Activated T-cell treated with anti-CD3 and anti-CD28 coated beads, Interleukin-2, amount 50 U/mL, for 24 hours (primary cell): ENCODE results near the gene CNKSR3.

Source experiments
- DNase-seq: peaks from one replicate; pipeline ENCODE4 v3.0.0-alpha.2; 2020
- H3K27ac Mint-ChIP-seq: 2 replicates; pipeline ENCODE4 v1.8.0; 2020; ENCODE audit warnings: mild to moderate bottlenecking, mixed read lengths
- H3K27me3 Mint-ChIP-seq: 2 replicates; pipeline ENCODE4 v1.8.0; 2020; ENCODE audit warnings: mixed read lengths
- H3K36me3 Mint-ChIP-seq: 2 replicates; pipeline ENCODE4 v1.8.0; 2020; ENCODE audit warnings: low read depth, mixed read lengths
- H3K4me1 Mint-ChIP-seq: 2 replicates; pipeline ENCODE4 v1.8.0; 2020; ENCODE audit warnings: low read depth, mixed read lengths
- H3K4me3 Mint-ChIP-seq: 2 replicates; pipeline ENCODE4 v1.8.0; 2020; ENCODE audit warnings: mild to moderate bottlenecking, moderate library complexity, mixed read lengths
- H3K9me3 Mint-ChIP-seq: 2 replicates; pipeline ENCODE4 v1.8.0; 2020; ENCODE audit warnings: mixed read lengths

CNKSR3 gene

DNA sequence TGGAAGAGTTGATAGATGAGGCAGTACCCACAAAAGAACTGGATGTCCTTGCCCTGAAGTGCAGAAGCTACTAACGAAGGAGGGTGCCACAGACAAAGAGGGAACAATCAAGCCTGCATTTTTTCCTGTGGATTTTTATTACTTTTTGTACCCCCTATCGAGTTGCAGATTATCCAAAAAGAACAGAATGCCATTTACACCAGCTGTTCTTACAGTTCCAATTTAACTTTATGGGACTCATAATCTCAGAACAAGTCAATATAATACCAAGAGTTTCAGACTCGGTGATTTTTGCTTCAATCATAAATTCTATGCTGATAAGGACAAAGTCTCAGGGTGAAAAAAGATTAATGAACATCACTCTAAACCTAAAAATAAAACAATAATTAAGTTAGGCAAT is 4.0 kb upstream of the CNKSR3 start:
- Mint-ChIP-seq H3K27ac (no peak overlapping the region), H3K36me3 (no peaks in the 10 kb centered on the region), H3K9me3 (no peaks in the 10 kb centered on the region), H3K27me3 (peaks cover 52% of the 10 kb centered on the region), H3K4me1 (peaks cover 9% of the 10 kb centered on the region), H3K4me3 (no peak overlapping the region)
- no peak for DNase-seq

DNA sequence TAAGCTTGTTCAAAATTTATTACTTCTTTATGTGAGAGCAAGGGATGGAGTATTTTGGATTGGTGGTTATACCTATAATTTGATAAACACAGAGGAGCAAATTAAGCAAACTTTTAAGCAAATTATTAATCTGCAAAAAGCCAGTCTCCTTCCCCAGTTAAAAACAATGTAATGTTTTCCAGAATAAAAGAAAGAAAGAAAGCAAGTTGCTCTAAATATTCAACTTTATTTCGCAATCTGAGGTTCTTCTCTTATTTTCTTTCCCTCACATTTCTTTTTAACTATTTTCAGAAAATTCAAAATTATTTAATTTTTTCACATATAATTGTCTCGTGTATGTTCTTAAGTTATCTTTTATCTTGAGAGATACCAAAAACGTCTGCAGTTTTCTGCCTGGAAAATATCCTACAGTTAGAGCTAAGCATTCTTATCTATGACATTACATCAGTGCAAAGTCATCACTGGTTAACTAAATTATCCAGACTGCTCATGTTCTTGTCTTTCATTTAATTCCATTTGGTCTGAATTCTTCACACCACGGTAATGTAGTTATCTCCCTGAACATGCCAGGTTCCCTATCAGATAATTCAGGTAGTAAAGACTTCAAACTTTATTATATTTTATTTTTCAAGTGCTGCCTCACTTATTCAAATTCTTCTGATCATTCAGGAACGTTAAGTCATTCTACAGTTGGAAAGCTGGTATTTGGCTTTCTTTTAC is 3.3 kb upstream of the CNKSR3 start:
- Mint-ChIP-seq H3K27me3 (peaks cover 59% of the 10 kb centered on the region), H3K4me3 (no peak overlapping the region), H3K27ac (no peak overlapping the region), H3K9me3 (no peaks in the 10 kb centered on the region), H3K4me1 (peaks cover 14% of the 10 kb centered on the region), H3K36me3 (no peaks in the 10 kb centered on the region)
- no peak for DNase-seq

DNA sequence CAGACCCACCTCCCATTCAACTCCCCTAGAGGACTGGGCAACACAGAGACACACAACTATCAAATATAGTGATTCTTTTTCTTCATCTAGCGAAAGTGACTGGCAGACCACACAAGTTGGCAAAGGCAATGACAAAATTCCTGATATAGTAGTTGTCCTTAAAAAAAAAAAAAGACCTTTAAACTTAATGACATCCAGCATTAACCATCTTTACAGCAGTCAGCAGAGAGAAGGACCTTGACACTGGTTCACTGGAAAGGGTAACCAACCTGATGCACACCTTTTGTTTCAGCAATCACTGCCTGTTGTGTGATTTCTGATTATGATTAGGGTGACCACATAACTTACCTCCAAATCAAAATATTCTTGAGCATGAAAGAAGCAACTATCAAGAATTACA is 1.7 kb upstream of the CNKSR3 start:
- H3K36me3 Mint-ChIP-seq: no peaks in the 10 kb centered on the region
- no peak overlapping the region for H3K4me3 Mint-ChIP-seq
- no peak overlapping the region for H3K27ac Mint-ChIP-seq
- DNase-seq: no peak
- H3K4me1 Mint-ChIP-seq: peaks cover 16% of the 10 kb centered on the region
- peaks cover 73% of the 10 kb centered on the region for H3K27me3 Mint-ChIP-seq
- H3K9me3 Mint-ChIP-seq: no peaks in the 10 kb centered on the region

DNA sequence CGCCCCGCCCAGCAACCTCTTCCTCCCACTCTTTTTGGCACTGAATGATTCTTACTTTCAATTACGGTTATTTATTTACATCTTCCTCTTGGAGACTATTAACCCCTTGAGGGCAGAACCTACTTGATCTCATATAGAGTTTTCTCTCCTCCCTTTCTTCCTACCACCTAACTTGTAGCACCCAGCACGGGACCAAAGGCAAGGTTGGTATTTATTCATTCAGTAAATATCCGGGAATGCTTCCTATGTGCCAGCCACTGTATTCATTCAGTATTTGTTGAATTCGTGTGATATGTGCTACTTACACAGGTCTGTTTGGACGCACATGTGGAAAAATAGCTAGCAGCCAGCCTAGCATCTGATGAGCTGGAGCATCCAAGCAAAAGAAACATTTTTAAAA is 1.3 kb upstream of the CNKSR3 start:
- no peak for DNase-seq
- peak overlapping the region; percentile 13 for H3K4me3 Mint-ChIP-seq
- peaks cover 16% of the 10 kb centered on the region for H3K4me1 Mint-ChIP-seq
- H3K36me3 Mint-ChIP-seq: no peaks in the 10 kb centered on the region
- peaks cover 77% of the 10 kb centered on the region for H3K27me3 Mint-ChIP-seq
- H3K9me3 Mint-ChIP-seq: no peaks in the 10 kb centered on the region
- no peak overlapping the region for H3K27ac Mint-ChIP-seq

DNA sequence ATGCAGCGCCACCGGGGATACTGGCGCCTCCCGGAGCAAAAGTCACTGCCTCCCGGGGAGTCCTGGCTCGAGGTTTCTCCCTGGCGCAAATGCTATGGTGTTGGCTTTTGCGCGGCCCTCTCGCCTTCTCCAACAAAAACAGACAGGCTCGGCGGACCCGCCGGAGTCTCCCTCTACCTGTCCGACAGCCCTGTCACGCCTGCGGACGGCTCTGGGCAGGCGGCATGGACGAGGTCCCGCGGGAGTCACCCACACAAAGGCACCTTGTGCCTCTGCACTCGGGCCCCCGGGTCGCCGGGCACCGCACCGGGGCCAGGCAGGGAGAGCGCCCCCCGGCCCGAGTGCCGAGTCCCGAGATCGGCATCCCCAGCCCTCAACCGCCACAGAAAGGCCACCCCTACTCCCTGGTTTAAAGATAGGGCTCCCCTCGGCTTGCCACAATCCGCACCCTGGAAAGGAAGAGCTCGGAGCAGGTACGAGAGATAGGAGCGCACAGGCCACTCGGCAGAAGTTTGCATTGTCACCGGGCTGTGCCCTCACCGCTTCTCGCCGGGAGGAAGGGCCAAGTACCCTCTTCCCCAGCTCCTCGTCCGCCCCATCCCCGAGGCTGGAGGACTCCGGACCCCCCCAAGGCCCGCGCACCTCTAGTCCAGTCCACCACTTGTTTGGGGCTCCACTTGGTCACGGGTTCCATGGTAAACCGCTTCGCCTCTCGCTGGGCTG is 903 bp downstream of the CNKSR3 start:
- Mint-ChIP-seq H3K27ac (no peak overlapping the region), H3K4me3 (peak overlapping the region; percentile 75), H3K27me3 (peaks cover 67% of the 10 kb centered on the region), H3K4me1 (peaks cover 16% of the 10 kb centered on the region), H3K36me3 (no peaks in the 10 kb centered on the region), H3K9me3 (no peaks in the 10 kb centered on the region)
- DNase-seq: peak; percentile 53

DNA sequence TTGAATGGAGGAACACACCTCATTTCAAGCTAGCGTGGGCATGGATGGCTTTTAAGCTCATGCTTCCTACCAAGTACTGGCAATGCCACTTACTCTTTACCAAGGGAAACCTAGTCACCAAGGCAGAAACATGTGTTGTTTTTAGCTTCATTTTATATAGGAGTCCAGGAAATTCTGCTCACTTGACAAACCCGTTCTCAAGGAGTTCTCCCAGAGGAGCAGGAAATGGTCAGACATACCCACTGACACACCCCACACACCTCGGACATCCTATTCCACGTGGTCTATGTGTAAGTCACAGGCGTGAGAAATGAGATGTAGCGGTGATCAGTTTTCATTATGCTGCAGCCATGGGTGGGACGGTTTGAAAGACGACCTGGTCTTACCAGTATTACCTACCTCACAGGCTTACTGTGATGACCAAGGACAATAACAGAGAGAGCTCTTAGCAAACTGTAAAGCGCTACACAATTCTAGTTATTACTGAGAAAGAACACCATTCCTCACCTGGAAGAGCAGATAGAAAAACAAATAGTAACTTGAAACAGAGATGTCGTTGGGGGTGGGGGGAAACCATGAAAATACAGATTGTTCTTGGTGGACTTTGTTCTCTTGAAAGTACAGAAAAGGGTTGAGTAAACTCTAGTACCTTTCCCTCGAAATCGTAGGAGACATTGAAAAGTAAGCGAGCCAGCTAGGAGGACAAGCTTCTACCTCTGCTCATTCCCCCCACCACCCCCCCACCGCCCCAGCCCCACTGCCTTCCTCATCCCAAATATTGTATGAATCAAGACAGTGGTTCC is 1.7 kb downstream of the CNKSR3 start:
- no peak overlapping the region for H3K27ac Mint-ChIP-seq
- H3K4me3 Mint-ChIP-seq: no peak overlapping the region
- no peak for DNase-seq
- H3K27me3 Mint-ChIP-seq: peaks cover 62% of the 10 kb centered on the region
- H3K36me3 Mint-ChIP-seq: no peaks in the 10 kb centered on the region
- peaks cover 16% of the 10 kb centered on the region for H3K4me1 Mint-ChIP-seq
- H3K9me3 Mint-ChIP-seq: no peaks in the 10 kb centered on the region

DNA sequence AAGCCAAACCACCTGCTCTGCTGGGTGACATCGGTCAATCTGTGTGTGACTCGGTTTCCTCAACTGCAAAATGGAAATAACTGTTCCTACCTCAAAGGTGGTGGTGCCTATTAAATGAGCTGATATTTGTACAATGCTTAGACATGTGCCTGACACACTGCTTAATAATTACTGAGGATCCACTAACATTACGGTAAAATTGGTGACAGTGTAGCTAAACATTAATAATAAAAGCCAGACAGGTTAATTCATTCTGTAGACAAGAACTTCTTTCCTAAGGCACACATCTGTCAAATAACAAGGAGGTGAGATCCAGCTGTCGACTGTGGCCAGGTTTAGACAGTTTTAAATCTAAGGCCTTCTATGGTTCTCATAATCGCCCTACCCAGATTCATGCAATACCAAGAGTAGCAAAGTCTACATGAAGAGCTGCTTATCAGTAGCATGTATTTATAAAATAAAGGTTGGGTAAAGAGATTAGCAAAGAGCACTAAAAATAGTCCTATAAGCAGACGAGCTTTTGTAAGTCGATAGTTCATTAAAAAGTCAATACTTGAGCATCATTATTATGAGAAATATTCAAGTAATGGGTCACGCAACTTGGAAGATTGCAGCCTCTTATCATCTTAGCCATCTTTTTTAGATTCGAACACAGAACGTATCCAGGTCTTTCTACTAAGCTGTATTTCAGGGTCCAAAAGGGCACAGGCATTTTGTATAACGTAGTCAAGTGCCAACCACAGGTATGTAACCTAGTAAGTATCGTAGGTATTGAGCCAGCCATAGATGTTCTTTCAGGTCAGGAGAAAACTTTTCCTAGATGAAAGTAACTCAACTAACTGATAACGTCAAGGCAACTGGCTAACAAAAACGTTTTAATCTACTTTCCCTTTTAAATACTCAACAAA is 3.2 kb downstream of the CNKSR3 start:
- peaks cover 58% of the 10 kb centered on the region for H3K27me3 Mint-ChIP-seq
- no peaks in the 10 kb centered on the region for H3K36me3 Mint-ChIP-seq
- no peak overlapping the region for H3K27ac Mint-ChIP-seq
- no peaks in the 10 kb centered on the region for H3K9me3 Mint-ChIP-seq
- DNase-seq: no peak
- peaks cover 16% of the 10 kb centered on the region for H3K4me1 Mint-ChIP-seq
- H3K4me3 Mint-ChIP-seq: no peak overlapping the region

DNA sequence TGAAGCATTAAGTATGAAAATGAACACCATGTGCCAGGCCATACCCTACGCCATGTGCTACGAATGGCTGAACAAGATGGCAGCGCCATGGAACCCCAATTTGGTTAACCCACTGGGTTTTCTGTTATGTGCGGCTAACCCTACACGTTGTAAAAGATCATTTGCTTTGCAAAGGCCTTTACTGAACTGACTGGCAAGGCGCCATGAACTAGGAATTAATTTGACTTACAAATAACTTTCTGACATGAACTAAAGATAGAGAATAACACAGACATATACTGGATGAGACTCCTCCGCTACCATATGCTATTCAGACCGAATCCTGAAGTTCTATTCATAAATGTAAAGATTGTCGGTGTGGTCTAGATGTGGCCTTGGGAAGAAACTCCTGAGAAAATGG is 3.9 kb downstream of the CNKSR3 start:
- H3K4me3 Mint-ChIP-seq: no peak overlapping the region
- peaks cover 52% of the 10 kb centered on the region for H3K27me3 Mint-ChIP-seq
- H3K4me1 Mint-ChIP-seq: peaks cover 13% of the 10 kb centered on the region
- no peak overlapping the region for H3K27ac Mint-ChIP-seq
- no peaks in the 10 kb centered on the region for H3K9me3 Mint-ChIP-seq
- no peak for DNase-seq
- H3K36me3 Mint-ChIP-seq: no peaks in the 10 kb centered on the region

DNA sequence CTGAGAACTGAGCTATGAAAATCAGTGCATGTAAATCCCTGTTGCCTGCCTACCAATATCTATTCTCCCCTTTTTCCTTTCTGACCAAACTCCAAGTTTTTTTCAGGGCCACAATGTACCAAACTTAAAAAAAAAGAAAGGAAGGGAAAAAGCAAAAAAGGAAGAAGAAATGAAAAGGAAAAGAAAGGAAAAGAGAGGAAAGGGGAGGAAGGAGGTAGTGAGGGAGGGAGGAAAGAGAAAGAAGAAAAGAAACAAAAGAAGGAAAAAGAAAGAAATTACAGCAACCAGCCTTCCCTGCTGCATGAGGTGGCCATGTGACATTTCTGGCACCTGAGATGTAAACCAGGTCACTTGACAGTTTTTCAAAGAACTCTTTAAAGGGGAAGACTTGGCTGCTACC is 4.4 kb downstream of the CNKSR3 start:
- Mint-ChIP-seq H3K27me3 (peaks cover 54% of the 10 kb centered on the region), H3K9me3 (no peaks in the 10 kb centered on the region), H3K4me3 (no peak overlapping the region), H3K27ac (no peak overlapping the region), H3K36me3 (no peaks in the 10 kb centered on the region), H3K4me1 (peaks cover 13% of the 10 kb centered on the region)
- DNase-seq: no peak

DNA sequence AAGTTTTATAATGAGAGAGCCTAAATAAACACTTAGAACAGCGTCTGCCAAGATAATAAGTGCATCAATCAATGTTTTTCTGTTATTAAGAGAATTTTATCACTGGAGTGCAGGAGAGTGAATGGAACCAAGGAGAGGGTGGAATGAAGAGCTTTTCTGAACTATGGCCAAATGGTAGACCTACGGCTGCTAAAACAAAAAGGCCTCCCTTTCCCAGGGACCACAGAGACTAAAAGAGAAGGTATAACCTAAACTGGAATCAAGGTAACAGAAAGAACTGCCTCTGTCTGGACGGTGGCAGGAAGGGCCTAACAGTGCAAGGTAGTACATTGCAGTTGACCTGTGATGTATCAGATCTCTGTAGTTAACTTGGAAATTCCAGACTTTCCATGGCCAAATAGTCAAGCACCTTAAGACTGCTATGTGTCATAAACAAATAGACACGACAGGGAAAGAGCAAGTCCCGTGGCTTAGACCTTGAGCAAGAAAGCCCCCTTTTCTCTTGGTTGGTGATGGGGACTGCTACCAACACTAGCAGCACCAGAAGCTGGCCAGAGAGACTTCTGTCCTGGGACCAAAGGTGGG is 5.5 kb downstream of the CNKSR3 start:
- Mint-ChIP-seq H3K9me3 (no peaks in the 10 kb centered on the region), H3K27me3 (peaks cover 47% of the 10 kb centered on the region), H3K4me1 (peaks cover 10% of the 10 kb centered on the region), H3K27ac (no peak overlapping the region), H3K36me3 (no peaks in the 10 kb centered on the region), H3K4me3 (no peak overlapping the region)
- no peak for DNase-seq

DNA sequence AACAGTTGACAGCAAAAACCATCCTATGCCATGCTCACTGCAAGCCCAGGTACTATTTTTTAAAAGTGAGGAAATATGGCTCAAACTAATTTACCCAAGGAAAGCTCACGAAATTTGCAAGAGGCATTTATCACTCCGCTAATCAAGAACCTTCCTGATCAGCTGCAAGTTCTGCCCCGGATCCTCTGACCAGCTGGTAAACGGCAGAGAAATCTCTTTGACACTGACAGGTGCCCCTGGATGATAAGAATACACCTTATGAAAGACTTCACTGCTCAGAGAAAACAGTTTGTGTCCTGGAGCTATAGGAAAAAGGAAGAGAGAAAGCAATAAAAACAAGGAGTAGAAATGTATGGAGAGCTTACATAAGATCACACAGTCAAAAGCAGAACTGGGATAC is 6.4 kb downstream of the CNKSR3 start:
- peaks cover 5% of the 10 kb centered on the region for H3K4me1 Mint-ChIP-seq
- H3K27ac Mint-ChIP-seq: no peak overlapping the region
- H3K36me3 Mint-ChIP-seq: no peaks in the 10 kb centered on the region
- DNase-seq: no peak
- H3K9me3 Mint-ChIP-seq: no peaks in the 10 kb centered on the region
- peaks cover 39% of the 10 kb centered on the region for H3K27me3 Mint-ChIP-seq
- H3K4me3 Mint-ChIP-seq: no peak overlapping the region

DNA sequence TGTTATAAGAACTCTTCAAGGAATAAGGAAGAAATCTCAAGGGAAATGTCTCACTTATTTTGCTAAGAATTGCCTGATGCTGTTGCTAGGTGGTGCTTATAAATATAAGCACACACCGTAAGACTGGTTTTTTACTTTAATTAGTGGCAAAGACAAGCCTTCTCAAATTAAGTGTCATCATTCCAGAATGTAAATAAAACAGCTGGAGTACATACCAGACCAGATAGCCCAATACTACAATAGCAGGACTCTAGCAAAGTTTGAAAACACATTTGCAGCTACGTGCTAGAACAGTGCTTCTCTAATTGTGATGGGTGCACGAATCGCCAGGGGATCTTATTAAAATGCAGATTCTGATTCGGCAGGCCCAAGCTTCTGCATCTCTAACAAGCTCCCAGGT is 6.8 kb downstream of the CNKSR3 start:
- Mint-ChIP-seq H3K4me1 (peaks cover under 1% of the 10 kb centered on the region), H3K27ac (no peak overlapping the region), H3K4me3 (no peak overlapping the region), H3K9me3 (no peaks in the 10 kb centered on the region), H3K27me3 (peaks cover 38% of the 10 kb centered on the region), H3K36me3 (no peaks in the 10 kb centered on the region)
- no peak for DNase-seq

DNA sequence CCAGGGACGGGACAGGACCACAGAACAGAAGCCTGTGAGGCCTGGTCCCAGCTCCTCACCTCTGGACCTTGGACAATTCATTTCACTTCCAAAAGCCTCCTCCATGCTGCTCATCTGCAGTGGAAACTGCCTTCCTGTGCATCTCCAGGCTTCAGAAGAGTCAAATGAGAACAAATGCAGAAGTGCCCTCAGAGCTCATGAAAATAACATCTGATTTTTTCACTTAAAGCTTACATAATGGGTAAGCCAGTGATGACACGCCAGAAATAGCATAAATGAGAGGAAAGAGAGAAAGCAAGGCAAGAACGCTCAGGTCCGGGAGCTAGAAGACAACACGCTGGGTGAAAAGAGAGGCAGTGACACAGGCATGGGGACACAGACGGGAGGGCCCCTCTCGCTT is 7.9 kb downstream of the CNKSR3 start:
- peaks cover 32% of the 10 kb centered on the region for H3K27me3 Mint-ChIP-seq
- H3K27ac Mint-ChIP-seq: no peak overlapping the region
- no peaks in the 10 kb centered on the region for H3K4me1 Mint-ChIP-seq
- no peaks in the 10 kb centered on the region for H3K36me3 Mint-ChIP-seq
- no peak overlapping the region for H3K4me3 Mint-ChIP-seq
- DNase-seq: no peak
- no peaks in the 10 kb centered on the region for H3K9me3 Mint-ChIP-seq

DNA sequence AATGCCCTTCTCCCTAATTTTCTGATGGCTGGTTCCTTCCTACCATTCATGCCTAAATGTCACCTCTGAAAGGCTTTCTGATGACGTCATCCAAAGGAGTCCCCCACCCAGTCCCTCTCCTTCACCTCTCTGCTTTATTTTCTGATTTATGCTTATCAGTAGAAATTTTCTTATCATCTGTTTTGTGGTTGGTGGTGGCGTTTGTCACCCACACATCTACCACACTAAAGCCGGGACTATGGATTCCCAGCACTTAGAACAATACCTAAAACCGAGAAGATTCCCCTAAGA is 9.0 kb downstream of the CNKSR3 start:
- Mint-ChIP-seq H3K4me1 (no peaks in the 10 kb centered on the region), H3K27me3 (peaks cover 23% of the 10 kb centered on the region), H3K9me3 (no peaks in the 10 kb centered on the region), H3K4me3 (no peak overlapping the region), H3K27ac (no peak overlapping the region), H3K36me3 (no peaks in the 10 kb centered on the region)
- no peak for DNase-seq
